Activated naive CD8-positive, alpha-beta T cell treated with anti-CD3 and anti-CD28 coated beads, Interleukin-2, amount 50 U/mL, for 24 hours (primary cell): Measurements from ENCODE around the gene OR52I1.

Source experiments
- ATAC-seq: fragments of 150-1000 bp; cut with Tn5 transposase; one replicate; pipeline ENCODE4 v1.10.0; 2021
- DNase-seq: peaks from one replicate; pipeline ENCODE4 v3.0.0; 2021
- H3K27ac Mint-ChIP-seq: one replicate; pipeline ENCODE4 v1.8.0; 2021; ENCODE audit warnings: mild to moderate bottlenecking, mixed read lengths
- H3K27me3 Mint-ChIP-seq: one replicate; pipeline ENCODE4 v1.8.0; 2021; ENCODE audit warnings: mixed read lengths
- H3K36me3 Mint-ChIP-seq: one replicate; pipeline ENCODE4 v1.8.0; 2021; ENCODE audit warnings: low read depth, mixed read lengths
- H3K4me1 Mint-ChIP-seq: one replicate; pipeline ENCODE4 v1.8.0; 2021; ENCODE audit warnings: mixed read lengths
- H3K4me3 Mint-ChIP-seq: one replicate; pipeline ENCODE4 v1.8.0; 2021; ENCODE audit warnings: mild to moderate bottlenecking, moderate library complexity, mixed read lengths
- H3K9me3 Mint-ChIP-seq: one replicate; pipeline ENCODE4 v1.8.0; 2021; ENCODE audit warnings: mixed read lengths

Gene OR52I1

GRCh38 chr11:4641501-4641900, 47.7 kb downstream of the OR52I1 start:
- H3K36me3 Mint-ChIP-seq = no peaks in the 10 kb centered on the region
- DNase-seq (no peak), ATAC-seq (no peak)
- H3K9me3 Mint-ChIP-seq = no peaks in the 10 kb centered on the region
- no peak overlapping the region for H3K27ac Mint-ChIP-seq
- no peaks in the 10 kb centered on the region for H3K4me1 Mint-ChIP-seq
- no peak overlapping the region for H3K4me3 Mint-ChIP-seq
- peaks cover 4% of the 10 kb centered on the region for H3K27me3 Mint-ChIP-seq

- Mint-ChIP-seq H3K9me3 (no peaks in the 10 kb centered on the region), H3K36me3 (no peaks in the 10 kb centered on the region), H3K27ac (no peak overlapping the region), H3K4me1 (no peaks in the 10 kb centered on the region), H3K4me3 (no peak overlapping the region), H3K27me3 (peaks cover 4% of the 10 kb centered on the region)
- DNase-seq = no peak
- ATAC-seq = no peak
Observed at GRCh38 chr11:4642043-4642442, 48.2 kb downstream of the OR52I1 start.

GRCh38 chr11:4643076-4643475, 49.2 kb downstream of the OR52I1 start:
- DNase-seq (no peak), ATAC-seq (no peak)
- Mint-ChIP-seq H3K4me3 (no peak overlapping the region), H3K4me1 (no peaks in the 10 kb centered on the region), H3K36me3 (no peaks in the 10 kb centered on the region), H3K9me3 (no peaks in the 10 kb centered on the region), H3K27ac (no peak overlapping the region), H3K27me3 (peaks cover 4% of the 10 kb centered on the region)

- Mint-ChIP-seq H3K4me1 (no peaks in the 10 kb centered on the region), H3K27ac (no peak within 1 kb of the TSS), H3K36me3 (no peaks in the 10 kb centered on the region), H3K4me3 (no peak within 1 kb of the TSS), H3K9me3 (no peaks in the 10 kb centered on the region), H3K27me3 (peaks cover 4% of the 10 kb centered on the region)
- DNase-seq (no peak), ATAC-seq (no peak)
Observed at GRCh38 chr11:4643682-4644081, 49.8 kb downstream of the OR52I1 start, which contains the start of gene OR51E1. Gene OR51E1, plus strand, starts transcription at chr11:4643982. Its CDS starts 8,545 bp downstream, at chr11:4652527.

- Mint-ChIP-seq H3K27me3 (peaks cover 4% of the 10 kb centered on the region), H3K4me1 (no peaks in the 10 kb centered on the region), H3K36me3 (no peaks in the 10 kb centered on the region), H3K4me3 (no peak overlapping the region), H3K27ac (no peak overlapping the region), H3K9me3 (no peaks in the 10 kb centered on the region)
- no peak for DNase-seq
- no peak for ATAC-seq
Observed at GRCh38 chr11:4644233-4644632, 50.4 kb downstream of the OR52I1 start.
